Upper lobe of right lung (tissue), 1 donor: Measurements from ENCODE around the gene MSMO1. TPM values are rescaled to one million over a fixed set of nuclear protein-coding genes. Genes with fewer than 3 reads are reported as not detected.

Experiments
- ATAC-seq: fragments of 200-7000 bp; cut with Tn5 transposase; one replicate; pipeline ENCODE4 v1.9.1; 2020; ENCODE audit warnings: mild to moderate bottlenecking, moderate library complexity
- DNase-seq: peaks from one replicate; pipeline ENCODE4 v3.0.0-alpha.2; 2020
- H3K27ac ChIP-seq: fragments of 200-600 bp; one replicate; pipeline ENCODE4 v1.8.0; 2022
- H3K27me3 ChIP-seq: fragments of 200-600 bp; one replicate; pipeline ENCODE4 v1.8.0; 2022; ENCODE audit warnings: mild to moderate bottlenecking
- H3K36me3 ChIP-seq: fragments of 200-600 bp; one replicate; pipeline ENCODE4 v1.8.0; 2022
- H3K4me1 ChIP-seq: fragments of 200-600 bp; one replicate; pipeline ENCODE4 v1.8.0; 2022
- H3K4me3 ChIP-seq: fragments of 200-600 bp; one replicate; pipeline ENCODE4 v1.8.0; 2022; ENCODE audit warnings: mild to moderate bottlenecking
- H3K9me3 ChIP-seq: fragments of 200-600 bp; one replicate; pipeline ENCODE4 v1.8.0; 2022
- CTCF ChIP-seq: fragments of 200-600 bp; IDR thresholded peaks from one replicate; pipeline ENCODE4 v1.8.0; 2022; ENCODE audit warnings: antibody characterized with exemption
- intact Hi-C: fragments of 100-400 bp; cut with DNase I; formaldehyde crosslinking; loops from one replicate; pipeline ENCODE4 v1.11.0; 2022
- total RNA-seq: library from RNA; stranded (reverse); fragmentation: NEBNext Ultra II Directional; extraction: Animal tissue kit (Norgen Biotek cat#: 25700); gene quantifications from one replicate; pipeline ENCODE4 v1.2.1, GENCODE V29; 2021
- donor health status: DM: no; HTN: yes; CAD: no; lungs with severe emphysema.

The MSMO1 gene
- total RNA-seq, 1 donor from 2014 or later: 213 TPM

GRCh38 chr4:165367040-165367439, 39.6 kb downstream of the MSMO1 start:
- H3K27ac ChIP-seq: no peak overlapping the region
- no peak for ATAC-seq

GRCh38 chr4:165368114-165368513, 40.6 kb downstream of the MSMO1 start:
- Histone ChIP-seq H3K4me3 (no peak overlapping the region), H3K4me1 (no peaks in the 10 kb centered on the region), H3K27ac (no peak overlapping the region), H3K36me3 (no peaks in the 10 kb centered on the region), H3K27me3 (no peaks in the 10 kb centered on the region), H3K9me3 (no peaks in the 10 kb centered on the region)
- ATAC-seq (no peak), DNase-seq (no peak)
- intact Hi-C loops: no loop called here
- TF ChIP-seq CTCF: no peak

More at GRCh38 chr4:165367040-165367439, 39.6 kb downstream of the MSMO1 start:
- no peak for TF ChIP-seq CTCF
- DNase-seq: no peak
- no peaks in the 10 kb centered on the region for H3K36me3 ChIP-seq
- no peaks in the 10 kb centered on the region for H3K9me3 ChIP-seq
- no peaks in the 10 kb centered on the region for H3K27me3 ChIP-seq
- H3K4me1 ChIP-seq: no peaks in the 10 kb centered on the region
- no peak overlapping the region for H3K4me3 ChIP-seq
- intact Hi-C loops: no loop called here

- Histone ChIP-seq H3K4me3 (no peak overlapping the region), H3K9me3 (no peaks in the 10 kb centered on the region), H3K27ac (no peak overlapping the region), H3K27me3 (no peaks in the 10 kb centered on the region), H3K36me3 (no peaks in the 10 kb centered on the region), H3K4me1 (no peaks in the 10 kb centered on the region)
- no peak for ATAC-seq
- intact Hi-C loops: no loop called here
- TF ChIP-seq CTCF: no peak
- no peak for DNase-seq
Measured at GRCh38 chr4:165368567-165368966, 41.1 kb downstream of the MSMO1 start.

- no peaks in the 10 kb centered on the region for H3K27me3 ChIP-seq
- intact Hi-C loops: no loop called here
- H3K4me3 ChIP-seq: no peak overlapping the region
- H3K27ac ChIP-seq: no peak overlapping the region
- no peaks in the 10 kb centered on the region for H3K4me1 ChIP-seq
- no peak for DNase-seq
- no peak for TF ChIP-seq CTCF
- no peaks in the 10 kb centered on the region for H3K36me3 ChIP-seq
- H3K9me3 ChIP-seq: no peaks in the 10 kb centered on the region
- ATAC-seq: no peak
Measured at GRCh38 chr4:165369522-165369921, 42.1 kb downstream of the MSMO1 start.

GRCh38 chr4:165370530-165370929, 43.1 kb downstream of the MSMO1 start:
- no peak for ATAC-seq
- Histone ChIP-seq H3K27me3 (no peaks in the 10 kb centered on the region), H3K27ac (no peak overlapping the region)

More at GRCh38 chr4:165370530-165370929, 43.1 kb downstream of the MSMO1 start:
- Histone ChIP-seq H3K36me3 (no peaks in the 10 kb centered on the region), H3K4me3 (no peak overlapping the region), H3K4me1 (no peaks in the 10 kb centered on the region), H3K9me3 (no peaks in the 10 kb centered on the region)
- DNase-seq: no peak
- no peak for TF ChIP-seq CTCF
- intact Hi-C loops: no loop called here
